ENCODE measurements around the gene APOF.

GRCh38 chr12:56375598-56376434 is 13.2 kb upstream of the APOF start:
- TF ChIP-seq POLR2A (IDR thresholded peaks at IDR 0.05) (no peak), CTCF (IDR thresholded peaks at IDR 0.05) (no peak)

Data from gastroesophageal sphincter (tissue), 3 donors.